IMR-90 (cell line): ENCODE results near the gene TMPRSS11A. TPM values are rescaled to one million over a fixed set of nuclear protein-coding genes. Genes with fewer than 3 reads are reported as not detected.

ENCODE experiments used
- ATAC-seq: fragments of 200-7000 bp; cut with Tn5 transposase; 2 replicates; pipeline ENCODE4 v1.9.1; 2020; ENCODE audit warnings: low read depth, mild to moderate bottlenecking, moderate library complexity
- BruUV-seq: library from RNA; stranded (reverse); fragments of 400-500 nt; replicated peaks from 2 replicates; lab custom pipeline; 2021; lab: Mats Ljungman, UMichigan
- CTCF ChIA-PET: fragments of 300-600 bp; formaldehyde crosslinking; extraction: SDS; loops from one replicate; lab custom pipeline; 2021; ENCODE audit warnings: antibody characterized with exemption; lab: Yijun Ruan, JAX
- POLR2A ChIA-PET: fragments of 300-600 bp; sonication (Branson Sonifier 250); formaldehyde crosslinking; loops from one replicate; lab custom pipeline; 2022; ENCODE audit warnings: antibody characterized with exemption; ENCODE audit not compliant: unreplicated experiment; lab: Charles Lee
- DNase-seq: peaks from one replicate; pipeline ENCODE4 v3.0.0; 2013
- H2AFZ ChIP-seq: replicated peaks from 2 replicates; pipeline ENCODE3; 2013; ENCODE audit warnings: low read length, mild to moderate bottlenecking; ENCODE audit not compliant: poor library complexity
- H2AK5ac ChIP-seq: 2 replicates; pipeline ENCODE4 v1.6.1; 2013; ENCODE audit warnings: low read depth, low read length, inconsistent platforms
- H2AK9ac ChIP-seq: replicated peaks from 2 replicates; pipeline ENCODE3; 2013; ENCODE audit warnings: mild to moderate bottlenecking, low read depth, low read length, moderate library complexity; ENCODE audit not compliant: poor library complexity
- H2BK120ac ChIP-seq: 2 replicates; pipeline ENCODE4 v1.6.1; 2013; ENCODE audit warnings: low read depth, low read length, inconsistent platforms
- H2BK15ac ChIP-seq: 3 replicates; pipeline ENCODE4 v1.6.1; 2013; ENCODE audit warnings: low read depth, low read length, inconsistent platforms
- H2BK20ac ChIP-seq: 2 replicates; pipeline ENCODE4 v1.6.1; 2013; ENCODE audit warnings: low read depth, mild to moderate bottlenecking, inconsistent platforms, low read length, moderate library complexity
- H2BK5ac ChIP-seq: 2 replicates; pipeline ENCODE4 v1.6.1; 2013; ENCODE audit warnings: mild to moderate bottlenecking, low read depth, low read length, inconsistent platforms; ENCODE audit not compliant: poor library complexity, severe bottlenecking
- H3K14ac ChIP-seq: replicated peaks from 2 replicates; pipeline ENCODE4 v1.6.1; 2013; ENCODE audit warnings: low read depth, low read length, inconsistent platforms
- H3K18ac ChIP-seq: 2 replicates; pipeline ENCODE4 v1.6.1; 2013; ENCODE audit warnings: low read depth, low read length, control low read depth
- H3K23ac ChIP-seq: 2 replicates; pipeline ENCODE4 v1.6.1; 2013; ENCODE audit warnings: low read depth, low read length, inconsistent platforms
- H3K27ac ChIP-seq: 2 replicates; pipeline ENCODE4 v1.5.1; 2013; ENCODE audit warnings: mild to moderate bottlenecking, control low read depth, low read length; ENCODE audit not compliant: insufficient read depth
- H3K27me3 ChIP-seq: 2 replicates; pipeline ENCODE4 v1.6.1; 2013; ENCODE audit warnings: low read length; ENCODE audit not compliant: control insufficient read depth, insufficient read depth
- H3K36me3 ChIP-seq: 2 replicates; pipeline ENCODE4 v1.6.1; 2013; ENCODE audit warnings: low read length, mixed read lengths; ENCODE audit not compliant: control insufficient read depth, insufficient read depth
- H3K4ac ChIP-seq: 2 replicates; pipeline ENCODE4 v1.6.1; 2013; ENCODE audit warnings: low read depth, low read length, inconsistent platforms
- H3K4me1 ChIP-seq: 2 replicates; pipeline ENCODE4 v1.6.1; 2013; ENCODE audit warnings: low read length, mixed read lengths; ENCODE audit not compliant: control insufficient read depth, insufficient read depth
- H3K4me2 ChIP-seq: 2 replicates; pipeline ENCODE4 v1.6.1; 2013; ENCODE audit warnings: low read depth, mild to moderate bottlenecking, control low read depth, low read length, moderate library complexity
- H3K4me3 ChIP-seq: 2 replicates; pipeline ENCODE4 v1.5.1; 2013; ENCODE audit warnings: low read depth, mild to moderate bottlenecking, control low read depth, low read length, moderate library complexity; ENCODE audit not compliant: insufficient read depth
- H3K56ac ChIP-seq: 2 replicates; pipeline ENCODE4 v1.6.1; 2013; ENCODE audit warnings: low read length, inconsistent platforms; ENCODE audit not compliant: insufficient read depth; ENCODE audit errors: extremely low read depth
- H3K79me1 ChIP-seq, 2 experiments: 2 replicates each; pipeline ENCODE4 v1.6.1; 2013; ENCODE audit warnings: low read length in 2 of 2, inconsistent platforms in 1 of 2, low read depth in 1 of 2
- H3K9ac ChIP-seq: 2 replicates; pipeline ENCODE4 v1.6.1; 2013; ENCODE audit warnings: low read depth, low read length, control low read depth
- H3K9me1 ChIP-seq: 2 replicates; pipeline ENCODE4 v1.6.1; 2013; ENCODE audit warnings: low read length, inconsistent platforms; ENCODE audit not compliant: insufficient read depth
- H3K9me3 ChIP-seq: 2 replicates; pipeline ENCODE4 v1.6.1; 2013; ENCODE audit warnings: low read length; ENCODE audit not compliant: control insufficient read depth, insufficient read depth
- H4K20me1 ChIP-seq: 2 replicates; pipeline ENCODE4 v1.6.1; 2013; ENCODE audit warnings: low read length, inconsistent platforms; ENCODE audit not compliant: insufficient read depth
- H4K5ac ChIP-seq: 2 replicates; pipeline ENCODE4 v1.6.1; 2013; ENCODE audit warnings: mild to moderate bottlenecking, low read depth, low read length, control low read depth
- H4K8ac ChIP-seq, 2 experiments: 2 replicates each; pipeline ENCODE4 v1.6.1; 2013; ENCODE audit warnings: low read depth in 2 of 2, low read length in 2 of 2, control low read depth in 1 of 2, inconsistent platforms in 1 of 2
- H4K91ac ChIP-seq: 2 replicates; pipeline ENCODE4 v1.6.1; 2013; ENCODE audit warnings: low read depth, low read length, inconsistent platforms; ENCODE audit not compliant: insufficient read depth
- BHLHE40 ChIP-seq: fragments of 150-350 bp; IDR thresholded peaks from 2 replicates; pipeline ENCODE4 v1.6.1; 2016; ENCODE audit warnings: mild to moderate bottlenecking, low read depth, low read length
- CEBPB ChIP-seq: IDR thresholded peaks from 2 replicates; pipeline ENCODE4 v1.6.1; 2012; ENCODE audit warnings: low read depth, low read length, improper control_type of control experiment
- CHD1 ChIP-seq: IDR thresholded peaks from 2 replicates; pipeline ENCODE4 v1.6.1; 2012; ENCODE audit warnings: low read depth, low read length, improper control_type of control experiment
- CTCF ChIP-seq: conservative IDR thresholded peaks from 2 replicates; pipeline ENCODE4 v1.5.1; 2012; ENCODE audit warnings: mild to moderate bottlenecking, low read depth, low read length, improper control_type of control experiment
- FOS ChIP-seq: fragments of 150-350 bp; IDR thresholded peaks from 2 replicates; pipeline ENCODE4 v1.6.1; 2016; ENCODE audit warnings: low read depth, low read length
- MAFK ChIP-seq: IDR thresholded peaks from 2 replicates; pipeline ENCODE4 v1.6.1; 2012; ENCODE audit warnings: low read depth, low read length, improper control_type of control experiment
- MAZ ChIP-seq: IDR thresholded peaks from 2 replicates; pipeline ENCODE4 v1.6.1; 2012; ENCODE audit warnings: low read depth, mild to moderate bottlenecking, low read length, improper control_type of control experiment, moderate library complexity, borderline replicate concordance
- MXI1 ChIP-seq: IDR thresholded peaks from 2 replicates; pipeline ENCODE4 v1.6.1; 2012; ENCODE audit warnings: low read depth, mild to moderate bottlenecking, low read length, moderate library complexity, borderline replicate concordance
- NFE2L2 ChIP-seq: fragments of 150-350 bp; IDR thresholded peaks from 2 replicates; pipeline ENCODE4 v1.6.1; 2016; ENCODE audit warnings: low read depth, mild to moderate bottlenecking, low read length
- POLR2A ChIP-seq: IDR thresholded peaks from 2 replicates; pipeline ENCODE4 v1.6.1; 2012; ENCODE audit warnings: mild to moderate bottlenecking, low read depth, low read length
- RAD21 ChIP-seq: IDR thresholded peaks from 2 replicates; pipeline ENCODE4 v1.6.1; 2012; ENCODE audit warnings: low read length, improper control_type of control experiment
- RCOR1 ChIP-seq: IDR thresholded peaks from 2 replicates; pipeline ENCODE4 v1.6.1; 2012; ENCODE audit warnings: mild to moderate bottlenecking, low read length, improper control_type of control experiment; ENCODE audit not compliant: insufficient replicate concordance
- RFX5 ChIP-seq: IDR thresholded peaks from 2 replicates; pipeline ENCODE4 v1.8.0; 2012; ENCODE audit warnings: low read depth, mild to moderate bottlenecking, low read length, moderate library complexity
- SMC3 ChIP-seq: fragments of 150-350 bp; IDR thresholded peaks from 2 replicates; pipeline ENCODE4 v1.6.1; 2016; ENCODE audit warnings: low read depth, mild to moderate bottlenecking, antibody characterized with exemption, low read length, moderate library complexity
- WGBS, 2 experiments: methylation state at CpG; one replicate each; pipeline versions ENCODE4 v1.1.5 to v1.1.7; 2013; ENCODE audit warnings: missing lambda C conversion rate in 2 of 2; ENCODE audit not compliant: insufficient read length in 1 of 2; ENCODE audit errors: extremely low coverage in 2 of 2; 5-methylcytosine and 5-hydroxymethylcytosine counted together
- dilution Hi-C: fragments of 300-500 bp; cut with HindIII; formaldehyde crosslinking; loops from one replicate; pipeline ENCODE4 v1.14.3; 2018; ENCODE audit warnings: low sequenced_read_pairs; ENCODE audit not compliant: unreplicated experiment
- in situ Hi-C: fragments of 300-500 bp; cut with MboI; formaldehyde crosslinking; loops from 3 replicates; pipeline ENCODE4 v1.14.3; 2019; ENCODE audit warnings: low sequenced_read_pairs, inconsistent platforms, mixed read lengths
- intact Hi-C: fragments of 100-400 bp; cut with micrococcal nuclease; formaldehyde crosslinking; loops from 2 replicates; pipeline ENCODE4 v1.10.0; 2022
- polyA plus RNA-seq, 3 experiments: library from polyadenylated mRNA; depleted of rRNA; stranded (reverse); fragments of >200 nt; gene quantifications; 2 replicates each; pipeline ENCODE4 v1.2.3, GENCODE V29; 2012; ENCODE audit warnings: low replicate concordance in 1 of 3
- total RNA-seq: library from RNA; depleted of rRNA; stranded (reverse); fragments of >200 nt; gene quantifications from 2 replicates; pipeline ENCODE4 v1.2.3, GENCODE V29; 2012
- TF ChIP-seq, protein P1 (sequence below): fragments of 150-350 bp; IDR thresholded peaks from 2 replicates; pipeline ENCODE4 v1.6.1; 2017; ENCODE audit warnings: mild to moderate bottlenecking, antibody characterized with exemption, low read length, low read depth
- TF ChIP-seq, protein P2 (sequence below): fragments of 150-350 bp; IDR thresholded peaks from 2 replicates; pipeline ENCODE4 v1.6.1; 2016; ENCODE audit warnings: low read depth, mild to moderate bottlenecking, low read length, moderate library complexity, borderline replicate concordance

Gene TMPRSS11A
- total and polyA plus RNA-seq, 2 of the 4 experiments (the other 2 are of a cell fraction), result not detected

DNA sequence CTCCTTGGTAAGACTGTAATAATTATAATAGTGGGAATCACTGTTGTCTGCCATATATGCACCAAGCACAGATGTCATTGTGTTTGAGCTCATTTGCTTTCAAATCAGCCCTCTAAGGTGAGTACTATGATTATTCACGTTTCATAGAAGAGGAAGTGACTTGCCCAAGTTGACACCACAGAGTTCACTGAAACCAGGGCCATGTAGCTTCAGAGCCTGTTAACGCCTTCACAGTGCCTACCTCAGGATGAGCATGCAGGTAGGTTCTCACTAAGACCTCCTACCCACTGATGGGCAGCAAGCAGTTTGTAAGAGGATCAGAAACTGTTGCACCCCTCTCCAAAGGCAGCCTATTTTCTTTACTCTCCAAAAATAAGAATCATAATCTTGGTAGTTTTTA, 27.4 kb downstream of the TMPRSS11A start:
- dilution Hi-C loops, result no loop called here
- POLR2A ChIA-PET, result no interaction called here
- no peak overlapping the region for H3K23ac ChIP-seq

More for the DNA sequence above, 27.4 kb downstream of the TMPRSS11A start:
- no peak for DNase-seq
- H3K4ac ChIP-seq, result no peak overlapping the region
- CTCF ChIA-PET, result interaction anchor here (0.6 kb wide), 1 partner anchor 25 kb away, joined by 3 read pairs; no protein-coding TSS in a partner anchor
- H4K20me1 ChIP-seq, result no peaks in the 10 kb centered on the region
- H3K79me1 ChIP-seq, result no peaks in the 10 kb centered on the region
- in situ Hi-C loops, result no loop called here
- no peak overlapping the region for H3K18ac ChIP-seq
- no peak overlapping the region for H2BK5ac ChIP-seq
- no peak overlapping the region for H4K91ac ChIP-seq
- H3K9me3 ChIP-seq, result no peaks in the 10 kb centered on the region
- H3K4me2 ChIP-seq, result no peak overlapping the region
- intact Hi-C loops, result no loop called here
- no TSS peak for BruUV-seq
- H3K27ac ChIP-seq, result no peak overlapping the region
- no peak overlapping the region for H2BK20ac ChIP-seq
- no peaks in the 10 kb centered on the region for H3K4me1 ChIP-seq
- no peak overlapping the region for H3K14ac ChIP-seq
- no peak overlapping the region for H2BK15ac ChIP-seq
- no peak overlapping the region for H3K4me3 ChIP-seq
- no peak overlapping the region for H2AK9ac ChIP-seq
- H2AFZ ChIP-seq, result no peak overlapping the region
- no peak overlapping the region for H3K56ac ChIP-seq
- no peak overlapping the region for H3K9ac ChIP-seq
- H3K9me1 ChIP-seq, result no peaks in the 10 kb centered on the region
- no peaks in the 10 kb centered on the region; the same call in 1 of the 2 replicates for H3K27me3 ChIP-seq
- no peak overlapping the region for H4K5ac ChIP-seq
- no peaks in the 10 kb centered on the region for H3K36me3 ChIP-seq
- no peak overlapping the region for H2AK5ac ChIP-seq
- H2BK120ac ChIP-seq, result no peak overlapping the region
- no peak for TF ChIP-seq RFX5
- no peak for TF ChIP-seq RAD21
- no peak for TF ChIP-seq MXI1
- TF ChIP-seq MAZ, result no peak
- TF ChIP-seq, protein P1, sequence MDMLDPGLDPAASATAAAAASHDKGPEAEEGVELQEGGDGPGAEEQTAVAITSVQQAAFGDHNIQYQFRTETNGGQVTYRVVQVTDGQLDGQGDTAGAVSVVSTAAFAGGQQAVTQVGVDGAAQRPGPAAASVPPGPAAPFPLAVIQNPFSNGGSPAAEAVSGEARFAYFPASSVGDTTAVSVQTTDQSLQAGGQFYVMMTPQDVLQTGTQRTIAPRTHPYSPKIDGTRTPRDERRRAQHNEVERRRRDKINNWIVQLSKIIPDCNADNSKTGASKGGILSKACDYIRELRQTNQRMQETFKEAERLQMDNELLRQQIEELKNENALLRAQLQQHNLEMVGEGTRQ, result no peak
- TF ChIP-seq, protein P2, sequence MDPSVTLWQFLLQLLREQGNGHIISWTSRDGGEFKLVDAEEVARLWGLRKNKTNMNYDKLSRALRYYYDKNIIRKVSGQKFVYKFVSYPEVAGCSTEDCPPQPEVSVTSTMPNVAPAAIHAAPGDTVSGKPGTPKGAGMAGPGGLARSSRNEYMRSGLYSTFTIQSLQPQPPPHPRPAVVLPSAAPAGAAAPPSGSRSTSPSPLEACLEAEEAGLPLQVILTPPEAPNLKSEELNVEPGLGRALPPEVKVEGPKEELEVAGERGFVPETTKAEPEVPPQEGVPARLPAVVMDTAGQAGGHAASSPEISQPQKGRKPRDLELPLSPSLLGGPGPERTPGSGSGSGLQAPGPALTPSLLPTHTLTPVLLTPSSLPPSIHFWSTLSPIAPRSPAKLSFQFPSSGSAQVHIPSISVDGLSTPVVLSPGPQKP, result no peak
- no peak for TF ChIP-seq MAFK
- no peak for TF ChIP-seq CHD1
- TF ChIP-seq BHLHE40, result no peak
- no peak for TF ChIP-seq RCOR1
- TF ChIP-seq NFE2L2, result no peak
- TF ChIP-seq CTCF, result no peak
- TF ChIP-seq CEBPB, result no peak
- no peak for TF ChIP-seq SMC3
- no peak for TF ChIP-seq FOS
- TF ChIP-seq POLR2A, result no peak
- whole genome bisulfite sequencing, 2 experiments, result no CpG with 5 or more reads among the region's 2 CpGs
- no peak for ATAC-seq
- no peak overlapping the region for H4K8ac ChIP-seq
